Measurements from ENCODE around the gene RBM15B.
"Not testable (repeated sequence)": the region's sequence is repeated elsewhere in the genome, so short reads cannot be mapped to it uniquely, and the experiment has no call there.

Gene RBM15B

GRCh38 chr3:51378726-51379125, 12.4 kb upstream of the RBM15B start:
- DNase-seq = no peak

DNA sequence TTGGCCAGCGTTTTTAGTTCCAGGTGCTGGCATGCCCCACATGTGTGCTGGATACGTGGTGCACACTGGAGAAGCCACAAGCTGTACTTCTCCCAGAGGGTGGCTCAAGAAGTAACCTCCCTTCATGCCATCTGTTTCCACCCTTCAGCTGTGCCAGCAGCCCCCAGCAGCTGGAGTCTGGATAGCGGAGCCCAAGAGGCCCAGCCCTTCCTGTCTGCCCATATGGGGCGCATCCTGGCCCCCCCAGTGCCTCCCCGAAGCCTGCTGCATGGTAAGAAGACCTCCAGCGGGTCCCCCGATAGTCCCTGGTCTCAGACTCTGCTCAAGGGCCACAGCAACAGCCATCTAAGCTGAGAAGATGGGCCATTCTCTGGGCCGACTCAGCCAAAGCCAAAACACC, 11.8 kb upstream of the RBM15B start:
- no peak for DNase-seq

- no peak for DNase-seq
These were observed 11.2 kb upstream of the RBM15B start for GRCh38 chr3:51379746-51380455.

- no peak for DNase-seq
These were observed 10.3 kb upstream of the RBM15B start for GRCh38 chr3:51380601-51381332.

DNA sequence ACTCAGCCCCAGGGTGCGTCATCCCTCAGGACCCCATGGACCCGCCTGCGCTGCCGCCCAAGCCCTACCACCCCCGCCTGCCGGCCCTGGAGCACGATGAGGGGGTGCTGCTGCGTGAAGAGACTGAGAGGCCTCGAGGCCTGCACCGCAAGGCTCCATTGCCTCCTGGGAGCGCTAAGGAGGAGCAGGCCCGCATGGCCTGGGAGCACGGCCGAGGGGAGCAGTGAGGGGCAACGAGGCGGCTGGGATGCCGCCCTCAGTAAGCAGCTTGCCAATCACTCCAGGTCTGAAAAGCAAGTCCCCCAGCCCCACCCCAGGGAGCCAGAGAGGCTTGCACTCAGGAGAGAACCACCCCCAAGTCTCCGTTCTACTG, 9.8 kb upstream of the RBM15B start:
- no peak for DNase-seq

DNA sequence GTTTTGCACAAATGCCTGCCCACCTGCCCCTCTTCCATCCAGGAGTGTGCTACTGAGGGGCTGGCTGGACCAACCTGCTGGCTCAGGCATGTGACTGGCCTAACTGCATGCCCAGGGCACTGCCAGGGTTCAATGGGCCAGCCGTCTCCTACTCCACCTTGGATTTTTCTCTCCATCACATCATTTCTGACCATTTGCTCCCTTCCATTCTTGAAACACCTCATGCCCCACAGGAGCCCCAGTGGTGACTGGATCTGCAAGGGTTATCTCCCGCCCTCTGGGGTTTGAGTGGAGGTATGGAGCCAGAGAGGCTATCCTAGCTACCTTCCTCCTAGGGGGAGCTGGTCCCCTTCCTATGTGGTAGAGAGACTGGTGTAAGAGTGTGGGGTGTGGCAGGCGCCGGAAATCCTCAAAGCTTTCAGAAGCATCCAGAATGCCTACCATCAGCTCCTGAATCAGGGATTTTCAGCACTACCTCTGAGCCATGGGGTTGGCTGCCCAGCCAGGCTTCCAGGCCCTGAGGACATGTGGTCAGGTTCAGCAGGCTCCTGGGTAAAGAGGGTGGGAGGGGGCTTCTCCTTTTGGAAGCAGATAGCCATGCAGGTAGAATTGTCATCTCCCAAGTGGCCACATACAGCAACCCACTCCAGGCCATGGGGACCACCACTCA, 8.9 kb upstream of the RBM15B start:
- no peak for DNase-seq

DNA sequence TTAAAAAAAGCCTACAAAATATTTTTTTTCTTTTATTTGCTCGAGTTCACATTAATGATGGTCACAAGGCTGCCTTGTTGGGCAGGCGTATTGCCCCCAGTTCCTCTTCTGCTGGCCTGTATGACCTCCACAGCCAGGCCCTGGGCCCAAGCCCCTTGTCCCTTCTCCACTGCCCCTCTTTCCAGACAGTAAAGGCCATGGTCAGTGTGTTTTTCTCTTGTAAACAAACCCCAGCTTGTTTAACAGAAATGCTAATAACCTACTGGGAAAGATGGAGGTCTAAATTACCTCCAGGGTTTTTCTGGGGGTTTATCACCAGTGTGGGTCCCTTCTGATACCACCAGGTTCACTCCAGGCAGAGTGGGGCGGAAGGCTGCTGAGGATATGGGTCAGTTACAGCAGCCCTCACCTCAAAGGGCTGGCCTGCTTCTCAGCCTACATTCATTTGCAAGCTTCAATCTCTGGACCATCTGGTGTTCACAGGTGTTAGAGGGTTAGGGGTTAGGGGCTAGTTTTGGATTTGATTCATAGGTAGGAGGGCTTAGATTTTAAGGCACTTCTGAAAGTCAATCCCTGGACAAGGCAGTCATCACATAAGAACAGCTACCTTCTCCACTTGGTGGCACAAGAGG, 8.0 kb upstream of the RBM15B start:
- no peak for DNase-seq

- no peak for DNase-seq
These were observed 6.9 kb upstream of the RBM15B start for GRCh38 chr3:51384055-51384725.

DNA sequence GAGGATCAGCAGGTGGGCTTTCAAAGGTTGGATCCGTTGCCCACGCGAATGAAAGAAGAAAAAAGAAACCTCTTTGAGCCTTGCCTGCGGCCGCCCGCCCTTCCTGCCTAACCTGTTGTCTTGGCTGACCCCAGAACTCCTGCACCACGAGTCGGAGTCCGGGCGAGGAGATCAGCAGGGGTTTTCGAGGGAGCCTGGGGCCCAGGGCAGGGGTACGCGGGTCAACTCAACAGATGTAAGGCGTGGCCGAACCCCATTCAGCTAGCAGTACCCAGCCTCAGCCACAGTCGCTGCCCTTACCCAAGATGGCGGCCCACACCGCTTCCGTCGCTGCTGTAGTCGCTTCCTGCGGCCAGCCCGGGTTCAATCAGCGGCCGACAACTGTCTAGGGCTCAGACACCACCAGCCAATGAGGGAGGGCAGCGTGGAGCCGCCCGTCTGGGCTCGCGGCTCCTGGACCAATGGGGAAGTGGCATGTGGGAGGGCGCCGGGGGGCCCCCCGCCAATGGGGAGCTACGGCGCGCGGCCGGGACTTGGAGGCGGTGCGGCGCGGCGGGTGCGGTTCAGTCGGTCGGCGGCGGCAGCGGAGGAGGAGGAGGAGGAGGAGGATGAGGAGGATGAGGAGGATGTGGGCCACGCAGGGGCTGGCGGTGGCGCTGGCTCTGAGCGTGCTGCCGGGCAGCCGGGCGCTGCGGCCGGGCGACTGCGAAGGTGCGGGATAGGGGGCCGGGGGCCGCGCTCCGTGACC, 6.2 kb upstream of the RBM15B start, which contains the start of gene MANF:
Gene MANF (plus strand): TSS at position 566 of the 748 bp plus-strand sequence. CDS start 52 bp downstream, at position 618.
- DNase-seq = peak; percentile 88 to 95

DNA sequence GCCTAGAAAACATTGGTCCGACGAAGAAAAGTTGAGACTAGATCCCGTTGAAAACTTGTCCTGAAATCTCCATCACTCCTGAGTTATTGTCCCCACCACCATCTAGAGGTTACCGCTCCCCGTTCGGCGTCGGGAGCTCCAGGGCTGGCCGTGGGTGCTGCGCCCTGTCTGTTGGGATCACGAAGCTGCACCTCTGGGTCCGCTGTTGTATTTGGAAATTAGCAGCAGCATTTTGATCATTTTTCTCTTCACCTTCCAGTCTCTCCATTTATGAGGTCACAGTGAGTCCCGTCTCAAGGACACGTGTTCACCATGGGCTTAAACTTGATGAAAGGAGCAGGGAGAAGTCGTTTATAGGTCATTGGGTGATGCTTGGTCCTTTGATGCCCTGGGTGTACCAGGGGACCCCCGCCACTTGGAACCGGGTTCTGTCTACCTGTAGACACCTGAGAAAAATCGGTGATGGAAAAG, 5.4 kb upstream of the RBM15B start:
- DNase-seq = no peak

- DNase-seq = no peak
These were observed 4.8 kb upstream of the RBM15B start for GRCh38 chr3:51386159-51386851.

- DNase-seq = no peak
These were observed 4.2 kb upstream of the RBM15B start for GRCh38 chr3:51386852-51387229.

- not testable (repeated sequence) for DNase-seq
These were observed 3.8 kb upstream of the RBM15B start for GRCh38 chr3:51387281-51387680.

DNA sequence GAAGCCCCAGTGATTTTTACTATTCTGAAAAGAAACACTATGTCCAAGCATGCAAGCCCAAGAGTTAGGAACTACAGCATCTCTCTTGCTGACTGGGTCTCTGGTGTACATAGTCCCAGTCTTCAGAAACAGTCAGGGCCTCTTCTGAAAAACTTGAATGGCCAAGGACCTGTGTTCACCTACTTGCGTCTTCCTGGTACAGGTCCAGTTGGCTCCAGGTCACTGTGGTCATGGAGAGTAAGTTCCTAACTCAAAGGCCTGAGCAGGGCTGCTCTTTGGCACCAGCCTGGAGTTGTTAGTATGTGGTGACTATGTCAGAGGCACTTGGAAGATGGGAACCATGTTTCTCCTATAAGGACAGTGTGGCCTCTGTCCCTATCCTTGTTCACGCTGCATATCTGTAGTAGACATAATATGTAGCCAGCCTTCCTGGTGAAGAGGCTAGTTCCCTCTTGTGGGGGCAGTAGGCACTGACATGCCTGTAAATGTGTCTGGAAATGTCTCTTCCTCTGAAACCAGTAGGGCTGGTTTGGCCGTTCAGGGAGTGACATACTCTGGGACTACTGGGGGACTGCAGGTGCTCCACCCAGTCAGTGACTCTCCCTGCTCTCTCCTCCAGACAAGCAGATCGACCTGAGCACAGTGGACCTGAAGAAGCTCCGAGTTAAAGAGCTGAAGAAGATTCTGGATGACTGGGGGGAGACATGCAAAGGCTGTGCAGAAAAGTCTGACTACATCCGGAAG, 2.6 kb upstream of the RBM15B start:
- no peak for DNase-seq

DNA sequence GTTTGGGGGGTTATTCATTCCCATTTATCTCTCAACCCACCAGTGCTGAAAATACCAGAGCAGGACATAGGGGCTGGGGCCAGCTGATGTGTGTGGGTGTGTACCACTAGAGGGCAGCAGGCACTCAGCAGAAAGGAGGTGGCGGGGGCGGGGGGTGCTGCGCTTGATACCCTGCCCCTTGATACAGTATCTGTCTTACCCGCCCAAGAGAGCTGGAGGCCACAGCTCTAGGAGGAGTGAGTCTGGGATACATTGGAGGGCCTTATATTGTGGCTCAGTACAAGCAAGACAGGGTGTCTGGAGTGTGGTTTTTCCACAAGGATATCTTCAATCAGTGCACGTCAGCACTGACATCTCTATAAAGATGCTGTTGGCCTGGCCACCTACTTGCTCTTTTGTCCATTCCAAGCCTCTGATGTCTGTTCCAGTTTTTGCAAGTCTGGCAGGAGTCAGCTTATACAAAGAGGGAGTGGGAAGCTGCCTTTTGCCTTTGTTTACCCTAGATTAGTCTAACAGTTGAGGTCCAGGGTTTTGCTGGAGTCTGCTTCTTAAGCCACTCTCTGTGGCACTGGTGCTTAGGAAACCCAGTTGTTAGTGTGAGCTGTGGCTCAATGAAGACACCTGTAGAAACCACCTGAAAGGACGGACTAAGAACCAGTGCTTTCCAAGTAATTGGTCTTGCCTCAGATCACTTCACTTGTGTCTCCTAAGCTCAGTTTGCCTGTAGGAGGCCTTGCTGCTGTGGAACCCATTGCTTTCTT, 1.5 kb upstream of the RBM15B start:
- DNase-seq = peak; percentile 25 to 44

DNA sequence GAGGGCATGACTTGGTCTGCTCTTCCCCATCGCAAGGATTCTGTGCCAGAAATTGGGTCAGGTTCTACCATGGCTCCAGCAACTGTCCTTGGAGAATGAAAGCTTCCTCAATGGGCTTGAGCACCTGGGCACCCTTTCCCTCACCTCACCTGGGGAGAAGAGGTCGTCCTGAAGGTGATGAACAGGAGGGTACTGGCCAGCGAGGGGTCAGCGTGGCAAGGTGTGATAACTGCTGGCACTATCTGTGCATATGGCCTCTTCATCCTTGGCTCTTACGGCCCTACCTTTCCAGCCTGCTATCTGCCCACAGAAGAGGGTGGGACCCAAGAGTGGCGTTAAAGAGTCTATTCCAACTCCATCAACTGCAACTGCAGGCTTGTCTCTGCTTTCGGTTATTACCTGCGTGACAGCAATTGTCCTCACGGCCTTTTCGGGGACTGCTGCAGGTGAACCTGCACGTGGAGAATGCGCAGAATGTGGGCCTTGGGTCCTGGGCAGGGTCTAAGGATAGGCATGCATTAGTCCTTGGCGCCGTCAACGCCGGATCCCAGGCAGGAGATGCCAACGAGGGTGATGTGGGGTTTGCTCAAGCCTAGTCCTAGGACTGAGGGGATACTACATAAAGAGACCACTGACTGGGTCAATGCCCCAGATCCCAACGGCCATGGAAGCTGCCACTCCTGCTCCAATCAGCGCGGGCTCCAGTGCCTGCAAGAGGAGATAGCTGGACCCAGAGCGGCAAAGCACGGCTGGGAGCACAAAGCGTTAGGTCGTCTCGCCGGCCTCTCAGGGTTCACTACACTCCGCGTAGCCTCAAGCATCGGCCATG, 625 bp upstream of the RBM15B start:
- DNase-seq = no peak

DNA sequence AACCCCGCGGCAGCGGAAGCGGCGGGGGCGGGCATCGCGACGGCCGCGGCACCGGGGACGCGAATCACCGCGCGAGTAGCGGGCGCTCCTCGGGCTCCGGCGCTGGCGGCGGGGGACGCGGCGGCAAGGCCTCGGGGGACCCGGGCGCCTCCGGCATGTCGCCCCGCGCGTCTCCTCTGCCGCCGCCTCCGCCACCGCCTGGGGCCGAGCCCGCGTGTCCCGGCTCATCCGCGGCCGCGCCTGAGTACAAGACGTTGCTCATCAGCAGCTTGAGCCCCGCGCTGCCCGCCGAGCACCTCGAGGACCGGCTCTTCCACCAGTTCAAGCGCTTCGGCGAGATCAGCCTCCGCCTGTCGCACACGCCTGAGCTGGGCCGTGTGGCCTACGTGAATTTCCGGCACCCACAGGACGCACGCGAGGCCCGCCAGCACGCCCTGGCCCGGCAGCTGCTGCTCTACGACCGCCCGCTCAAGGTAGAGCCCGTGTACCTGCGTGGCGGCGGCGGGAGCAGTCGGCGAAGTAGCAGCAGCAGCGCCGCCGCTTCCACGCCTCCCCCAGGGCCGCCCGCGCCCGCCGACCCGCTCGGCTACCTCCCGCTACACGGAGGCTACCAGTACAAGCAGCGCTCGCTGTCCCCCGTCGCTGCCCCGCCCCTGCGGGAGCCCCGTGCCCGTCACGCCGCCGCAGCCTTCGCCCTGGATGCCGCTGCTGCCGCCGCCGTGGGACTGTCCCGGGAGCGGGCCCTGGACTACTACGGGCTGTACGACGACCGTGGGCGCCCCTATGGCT, 675 bp downstream of the RBM15B start:
- no peak for DNase-seq
